Stimulated activated memory B cell treated with anti-CD40 and anti-IgM and Interleukin-4, amounts not matched to agents 10 μg/mL and 1 μg/mL and 100 μg/mL, for 72 hours (primary cell): ENCODE measurements around the gene GLCE.

Experiments used
- ATAC-seq: fragments of 150-1000 bp; cut with Tn5 transposase; 2 replicates; pipeline ENCODE4 v1.10.0; 2021
- H3K27ac Mint-ChIP-seq: one replicate; pipeline ENCODE4 v1.8.0; 2022; ENCODE audit warnings: mild to moderate bottlenecking, mixed read lengths
- H3K27me3 Mint-ChIP-seq: one replicate; pipeline ENCODE4 v1.8.0; 2022; ENCODE audit warnings: mixed read lengths
- H3K36me3 Mint-ChIP-seq: one replicate; pipeline ENCODE4 v1.8.0; 2022; ENCODE audit warnings: mixed read lengths
- H3K4me1 Mint-ChIP-seq: one replicate; pipeline ENCODE4 v1.8.0; 2022; ENCODE audit warnings: mixed read lengths
- H3K4me3 Mint-ChIP-seq: one replicate; pipeline ENCODE4 v1.8.0; 2022; ENCODE audit warnings: mild to moderate bottlenecking, moderate library complexity, mixed read lengths
- H3K9me3 Mint-ChIP-seq: one replicate; pipeline ENCODE4 v1.8.0; 2022; ENCODE audit warnings: mixed read lengths

GLCE gene

GRCh38 chr15:69314131-69314530 is 153.7 kb downstream of the GLCE start:
- Mint-ChIP-seq H3K27me3 (peaks cover 31% of the 10 kb centered on the region), H3K4me3 (no peak overlapping the region), H3K9me3 (no peaks in the 10 kb centered on the region), H3K27ac (no peak overlapping the region), H3K36me3 (no peaks in the 10 kb centered on the region), H3K4me1 (peaks cover 7% of the 10 kb centered on the region)
- no peak for ATAC-seq

GRCh38 chr15:69314736-69315135 is 154.3 kb downstream of the GLCE start:
- Mint-ChIP-seq H3K27ac (no peak overlapping the region), H3K9me3 (no peaks in the 10 kb centered on the region), H3K4me3 (no peak overlapping the region), H3K27me3 (peaks cover 26% of the 10 kb centered on the region), H3K4me1 (peaks cover 7% of the 10 kb centered on the region), H3K36me3 (no peaks in the 10 kb centered on the region)
- no peak for ATAC-seq

- Mint-ChIP-seq H3K4me1 (peaks cover 7% of the 10 kb centered on the region), H3K27me3 (peaks cover 26% of the 10 kb centered on the region), H3K36me3 (no peaks in the 10 kb centered on the region), H3K27ac (no peak overlapping the region), H3K4me3 (no peak overlapping the region), H3K9me3 (no peaks in the 10 kb centered on the region)
- no peak for ATAC-seq
Observed at GRCh38 chr15:69315402-69316110, 155.1 kb downstream of the GLCE start.

GRCh38 chr15:69316291-69316690 is 155.9 kb downstream of the GLCE start:
- H3K27me3 Mint-ChIP-seq, result peaks cover 26% of the 10 kb centered on the region
- peaks cover 7% of the 10 kb centered on the region for H3K4me1 Mint-ChIP-seq
- H3K4me3 Mint-ChIP-seq, result no peak overlapping the region
- H3K9me3 Mint-ChIP-seq, result no peaks in the 10 kb centered on the region
- H3K36me3 Mint-ChIP-seq, result no peaks in the 10 kb centered on the region
- no peak for ATAC-seq
- H3K27ac Mint-ChIP-seq, result no peak overlapping the region

GRCh38 chr15:69317392-69317841 is 157.0 kb downstream of the GLCE start:
- H3K27ac Mint-ChIP-seq, result no peak overlapping the region
- peaks cover 26% of the 10 kb centered on the region for H3K27me3 Mint-ChIP-seq
- H3K36me3 Mint-ChIP-seq, result no peaks in the 10 kb centered on the region
- no peaks in the 10 kb centered on the region for H3K9me3 Mint-ChIP-seq
- ATAC-seq, result no peak
- H3K4me3 Mint-ChIP-seq, result no peak overlapping the region
- peaks cover 7% of the 10 kb centered on the region for H3K4me1 Mint-ChIP-seq

GRCh38 chr15:69318033-69318432 is 157.6 kb downstream of the GLCE start:
- ATAC-seq, result no peak

GRCh38 chr15:69319384-69320375 is 159.2 kb downstream of the GLCE start:
- Mint-ChIP-seq H3K4me1 (no peaks in the 10 kb centered on the region), H3K27ac (no peak overlapping the region), H3K4me3 (no peak overlapping the region), H3K9me3 (no peaks in the 10 kb centered on the region), H3K36me3 (no peaks in the 10 kb centered on the region), H3K27me3 (peaks cover 32% of the 10 kb centered on the region)
- ATAC-seq, result no peak

More at GRCh38 chr15:69318033-69318432, 157.6 kb downstream of the GLCE start:
- Mint-ChIP-seq H3K4me3 (no peak overlapping the region), H3K4me1 (peaks cover 7% of the 10 kb centered on the region), H3K27ac (no peak overlapping the region), H3K36me3 (no peaks in the 10 kb centered on the region), H3K27me3 (peaks cover 26% of the 10 kb centered on the region), H3K9me3 (no peaks in the 10 kb centered on the region)

- Mint-ChIP-seq H3K4me3 (no peak overlapping the region), H3K36me3 (no peaks in the 10 kb centered on the region), H3K27ac (no peak overlapping the region), H3K9me3 (no peaks in the 10 kb centered on the region), H3K27me3 (peaks cover 38% of the 10 kb centered on the region), H3K4me1 (no peaks in the 10 kb centered on the region)
- ATAC-seq, result no peak
Observed at GRCh38 chr15:69320977-69321554, 160.6 kb downstream of the GLCE start.
